ENCODE data around the gene ARSK.
"Not testable (repeated sequence)": the region's sequence is repeated elsewhere in the genome, so short reads cannot be mapped to it uniquely, and the experiment has no call there.

ARSK gene

GRCh38 chr5:95644351-95645042 is 89.6 kb downstream of the ARSK start (continued):
- TF ChIP-seq ZBTB44 (tag by site-specific recombination; IDR thresholded peaks at IDR 0.05) = 0 out of 2 replicates have a peak, but pooled peaks have one; percentile 28
- TF ChIP-seq SCRT2 (tag by site-specific recombination; IDR thresholded peaks at IDR 0.05) = 0 out of 2 replicates have a peak, but pooled peaks have one; percentile 41
- no peak for TF ChIP-seq ZNF701 (tag by site-specific recombination; IDR thresholded peaks at IDR 0.05)
- 0 out of 2 replicates have a peak, but pooled peaks have one; percentile 22 for TF ChIP-seq ZNF335 (tag by site-specific recombination; conservative IDR thresholded peaks at IDR 0.05)
- no peak for TF ChIP-seq ZNF391 (tag by site-specific recombination; IDR thresholded peaks at IDR 0.05; ENCODE audit: borderline replicate concordance, low read depth)
- TF ChIP-seq ZNF24 (tag by site-specific recombination; IDR thresholded peaks at IDR 0.05) = peak; percentile 98
- TF ChIP-seq, protein P1, sequence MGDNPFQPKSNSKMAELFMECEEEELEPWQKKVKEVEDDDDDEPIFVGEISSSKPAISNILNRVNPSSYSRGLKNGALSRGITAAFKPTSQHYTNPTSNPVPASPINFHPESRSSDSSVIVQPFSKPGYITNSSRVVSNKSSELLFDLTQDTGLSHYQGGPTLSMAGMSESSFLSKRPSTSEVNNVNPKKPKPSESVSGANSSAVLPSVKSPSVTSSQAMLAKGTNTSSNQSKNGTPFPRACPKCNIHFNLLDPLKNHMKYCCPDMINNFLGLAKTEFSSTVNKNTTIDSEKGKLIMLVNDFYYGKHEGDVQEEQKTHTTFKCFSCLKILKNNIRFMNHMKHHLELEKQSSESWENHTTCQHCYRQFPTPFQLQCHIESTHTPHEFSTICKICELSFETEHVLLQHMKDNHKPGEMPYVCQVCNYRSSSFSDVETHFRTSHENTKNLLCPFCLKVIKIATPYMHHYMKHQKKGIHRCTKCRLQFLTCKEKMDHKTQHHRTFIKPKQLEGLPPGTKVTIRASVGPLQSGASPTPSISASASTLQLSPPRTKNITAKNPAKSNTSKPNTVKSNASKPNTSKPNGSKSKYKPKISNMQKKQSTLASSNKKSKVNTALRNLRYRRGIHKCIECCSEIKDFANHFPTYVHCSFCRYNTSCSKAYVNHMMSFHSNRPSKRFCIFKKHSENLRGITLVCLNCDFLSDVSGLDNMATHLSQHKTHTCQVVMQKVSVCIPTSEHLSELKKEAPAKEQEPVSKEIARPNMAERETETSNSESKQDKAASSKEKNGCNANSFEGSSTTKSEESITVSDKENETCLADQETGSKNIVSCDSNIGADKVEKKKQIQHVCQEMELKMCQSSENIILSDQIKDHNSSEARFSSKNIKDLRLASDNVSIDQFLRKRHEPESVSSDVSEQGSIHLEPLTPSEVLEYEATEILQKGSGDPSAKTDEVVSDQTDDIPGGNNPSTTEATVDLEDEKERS (tag by site-specific recombination; IDR thresholded peaks at IDR 0.05) = no peak

DNA sequence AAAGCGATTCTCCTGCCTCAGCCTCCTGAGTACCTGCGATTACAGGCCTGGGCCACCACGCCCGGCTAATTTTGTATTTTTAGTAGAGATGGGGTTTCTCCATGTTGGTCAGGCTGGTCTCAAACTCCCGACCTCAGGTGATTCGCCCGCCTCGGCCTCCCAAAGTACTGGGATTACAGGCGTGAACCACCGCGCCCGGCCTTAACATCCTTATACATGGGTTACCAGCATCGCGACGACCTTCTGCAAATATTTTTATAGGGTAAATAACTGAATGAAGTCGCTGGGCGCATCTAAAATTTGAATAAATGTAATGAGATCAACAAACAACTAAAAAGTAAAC is 91.3 kb downstream of the ARSK start:
- H3K36me3 ChIP-seq (ENCODE audit: control insufficient read depth in 2 of 2, insufficient read depth in 1 of 2, low read length in 2 of 2); H3K4me1 ChIP-seq (ENCODE audit: control insufficient read depth, insufficient read depth, low read length); H3K4me3 ChIP-seq (ENCODE audit: low read depth, low read length); H3K9me3 ChIP-seq (ENCODE audit: control insufficient read depth, insufficient read depth, low read depth, low read length); H3K27ac ChIP-seq (ENCODE audit: extremely low read depth, low read depth, low read length): not testable (repeated sequence)
- POLR2A ChIA-PET = interaction anchor here (0.7 to 2.1 kb wide), 21 partner anchors 9 to 315 kb away, joined by 3 to 34 read pairs (median 4); partner anchors contain the start of genes ARSK, ELL2, GLRX and RHOBTB3
- CTCF ChIA-PET = interaction anchor here (0.6 to 7.4 kb wide), 14 partner anchors 11 to 953 kb away, joined by 3 to 64 read pairs (median 4); partner anchors contain the start of gene RHOBTB3

DNA sequence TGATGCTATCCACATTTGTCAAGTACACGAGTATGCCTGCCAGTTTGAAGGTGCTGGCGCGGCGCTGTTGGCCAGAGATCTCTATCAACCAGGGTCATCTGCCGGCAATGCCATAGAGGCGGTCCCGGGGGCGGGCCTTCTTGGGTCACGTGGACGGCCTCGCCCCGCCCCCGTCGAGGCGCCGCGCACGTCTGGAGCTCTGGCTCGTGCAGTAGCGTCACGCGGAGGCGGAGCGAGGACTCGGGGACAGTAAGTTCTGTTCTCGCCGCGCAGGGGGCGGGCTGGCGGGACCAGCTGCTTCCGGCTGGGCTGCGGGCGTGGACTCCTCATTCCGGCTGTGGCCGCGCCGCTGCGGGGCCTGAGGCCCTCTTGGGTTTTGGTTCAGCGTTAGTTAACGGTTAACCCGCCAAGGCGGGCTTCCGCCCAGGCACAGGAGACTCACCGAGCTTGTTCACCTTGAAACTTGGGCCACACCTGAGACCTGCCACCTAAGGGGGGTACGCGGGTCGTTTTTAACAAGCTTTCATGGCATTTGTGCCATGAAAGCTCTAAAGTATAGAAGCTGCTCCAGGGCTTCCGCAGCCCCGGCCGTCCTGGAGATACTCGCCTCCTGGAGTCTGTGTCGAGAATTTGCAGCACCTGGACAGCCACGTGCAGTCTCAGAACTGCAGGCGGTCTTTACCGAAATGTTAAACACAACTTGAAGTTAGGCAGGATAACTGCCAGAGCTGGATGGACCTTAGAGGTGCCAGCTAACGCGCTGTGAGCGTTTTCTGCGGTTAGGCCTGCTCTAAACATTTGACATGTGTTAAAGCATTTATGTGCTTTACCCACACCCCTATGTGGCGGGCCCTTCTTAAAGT is 91.9 kb downstream of the ARSK start, which contains the start of gene RFESD:
TSS of gene RFESD (plus strand) at position 209 of the 863 bp plus-strand sequence. CDS start 5,495 bp downstream, outside the sequence.
- peaks cover 5% of the 10 kb centered on the region; the same call in 1 of the 2 replicates for H3K4me1 ChIP-seq (ENCODE audit: control insufficient read depth, insufficient read depth, low read length)
- no peaks in the 10 kb centered on the region for H3K9me3 ChIP-seq (ENCODE audit: control insufficient read depth, insufficient read depth, low read depth, low read length)
- ChIA-PET POLR2A (interaction anchor here (0.6 to 2.1 kb wide), 23 partner anchors 9 to 315 kb away, joined by 3 to 34 read pairs (median 4); partner anchors contain the start of genes ARSK, ELL2, GLRX and RHOBTB3), CTCF (interaction anchor here (0.6 to 7.4 kb wide), 18 partner anchors 11 to 952 kb away, joined by 3 to 64 read pairs (median 4); partner anchors contain the start of gene RHOBTB3)
- H3K4me3 ChIP-seq (ENCODE audit: low read depth, low read length) = peak within 1 kb of the TSS; percentile 40
- H3K36me3 ChIP-seq (ENCODE audit: control insufficient read depth in 2 of 2, insufficient read depth in 1 of 2, low read length in 2 of 2) = no peaks in the 10 kb centered on the region
- peak within 1 kb of the TSS; percentile 79 for H3K27ac ChIP-seq (ENCODE audit: extremely low read depth, low read depth, low read length)
- no peak for TF ChIP-seq GLI4 (tag by site-specific recombination; IDR thresholded peaks at IDR 0.05)
- no peak for TF ChIP-seq ZNF18 (tag by site-specific recombination; IDR thresholded peaks at IDR 0.05)
- TF ChIP-seq ZNF48 (tag by site-specific recombination; IDR thresholded peaks at IDR 0.05) = no peak
- TF ChIP-seq ZNF354C (tag by site-specific recombination; IDR thresholded peaks at IDR 0.05; ENCODE audit: borderline replicate concordance, low read depth) = no peak
- TF ChIP-seq KLF1 (tag by site-specific recombination; IDR thresholded peaks at IDR 0.05) = peak; percentile 69
- TF ChIP-seq ZNF623 (tag by site-specific recombination; IDR thresholded peaks at IDR 0.05) = no peak
- TF ChIP-seq ZNF202 (tag by site-specific recombination; IDR thresholded peaks at IDR 0.05; ENCODE audit: borderline replicate concordance) = no peak
- TF ChIP-seq ZNF624 (tag by site-specific recombination; IDR thresholded peaks at IDR 0.05) = no peak
- no peak for TF ChIP-seq ZNF366 (tag by site-specific recombination; conservative IDR thresholded peaks at IDR 0.05)
- peak; percentile 69 for TF ChIP-seq ZNF335 (tag by site-specific recombination; conservative IDR thresholded peaks at IDR 0.05)
- no peak for TF ChIP-seq ZBTB48 (tag by site-specific recombination; IDR thresholded peaks at IDR 0.05)
- no peak for TF ChIP-seq GLI2 (tag by site-specific recombination; IDR thresholded peaks at IDR 0.05; ENCODE audit: borderline replicate concordance, low read depth)
- TF ChIP-seq ZNF544 (tag by site-specific recombination; IDR thresholded peaks at IDR 0.05) = no peak
- TF ChIP-seq ZNF114 (tag by site-specific recombination; IDR thresholded peaks at IDR 0.05) = no peak
- peak; percentile 44; the same call in 1 of the 2 replicates for TF ChIP-seq KLF7 (tag by site-specific recombination; IDR thresholded peaks at IDR 0.05; ENCODE audit: borderline replicate concordance)
- TF ChIP-seq ZNF677 (tag by site-specific recombination; IDR thresholded peaks at IDR 0.05) = no peak
- no peak for TF ChIP-seq ZNF777 (tag by site-specific recombination; IDR thresholded peaks at IDR 0.05; ENCODE audit: borderline replicate concordance)
- TF ChIP-seq ZNF530 (tag by site-specific recombination; IDR thresholded peaks at IDR 0.05; ENCODE audit: low read depth) = no peak

Data from HEK293 (cell line).